ENCODE measurements around the gene ZNF487.

DNA sequence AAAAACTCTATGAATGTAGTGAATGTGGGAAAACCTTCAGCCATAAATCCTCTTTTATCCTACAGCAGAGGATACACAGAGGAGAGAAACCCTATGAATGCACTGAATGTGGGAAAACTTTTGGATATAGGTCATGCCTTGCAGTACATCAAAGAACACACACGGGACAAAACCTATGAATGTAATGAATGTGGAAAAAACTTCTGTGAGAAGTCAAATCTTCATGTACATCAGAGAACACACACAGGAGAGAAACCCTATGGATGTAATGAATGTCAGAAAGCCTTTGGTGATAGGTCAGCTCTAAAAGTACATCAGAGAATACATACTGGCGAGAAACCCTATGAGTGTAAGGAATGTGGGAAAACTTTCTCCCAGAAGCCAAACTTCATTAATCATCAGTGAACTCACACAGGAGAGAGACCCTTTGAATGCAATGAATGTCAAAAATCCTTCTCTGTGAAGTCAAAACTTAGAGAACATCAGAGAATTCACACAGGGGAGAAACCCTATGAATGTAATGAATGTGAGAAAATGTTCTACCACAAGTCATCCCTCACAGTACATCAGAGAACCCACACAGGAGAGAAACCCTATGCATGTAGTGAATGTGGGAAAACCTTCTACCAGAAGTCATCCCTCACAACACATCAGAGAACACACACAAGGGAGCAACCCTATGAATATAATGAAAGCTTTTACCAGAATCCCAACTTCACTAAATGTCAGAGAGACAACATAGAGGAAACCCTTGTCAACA lies 45.6 kb downstream of the ZNF487 start:
- no peak for TF ChIP-seq POLR2AphosphoS5 (IDR thresholded peaks at IDR 0.05; ENCODE audit: low read depth, low read length)
- TF ChIP-seq REST (IDR thresholded peaks at IDR 0.05; ENCODE audit: insufficient read depth in 1 of 2, low read depth in 2 of 2, low read length in 2 of 2), result no peak

Data from PFSK-1 (cell line).